ENCODE data around the gene FAM53B.

DNA sequence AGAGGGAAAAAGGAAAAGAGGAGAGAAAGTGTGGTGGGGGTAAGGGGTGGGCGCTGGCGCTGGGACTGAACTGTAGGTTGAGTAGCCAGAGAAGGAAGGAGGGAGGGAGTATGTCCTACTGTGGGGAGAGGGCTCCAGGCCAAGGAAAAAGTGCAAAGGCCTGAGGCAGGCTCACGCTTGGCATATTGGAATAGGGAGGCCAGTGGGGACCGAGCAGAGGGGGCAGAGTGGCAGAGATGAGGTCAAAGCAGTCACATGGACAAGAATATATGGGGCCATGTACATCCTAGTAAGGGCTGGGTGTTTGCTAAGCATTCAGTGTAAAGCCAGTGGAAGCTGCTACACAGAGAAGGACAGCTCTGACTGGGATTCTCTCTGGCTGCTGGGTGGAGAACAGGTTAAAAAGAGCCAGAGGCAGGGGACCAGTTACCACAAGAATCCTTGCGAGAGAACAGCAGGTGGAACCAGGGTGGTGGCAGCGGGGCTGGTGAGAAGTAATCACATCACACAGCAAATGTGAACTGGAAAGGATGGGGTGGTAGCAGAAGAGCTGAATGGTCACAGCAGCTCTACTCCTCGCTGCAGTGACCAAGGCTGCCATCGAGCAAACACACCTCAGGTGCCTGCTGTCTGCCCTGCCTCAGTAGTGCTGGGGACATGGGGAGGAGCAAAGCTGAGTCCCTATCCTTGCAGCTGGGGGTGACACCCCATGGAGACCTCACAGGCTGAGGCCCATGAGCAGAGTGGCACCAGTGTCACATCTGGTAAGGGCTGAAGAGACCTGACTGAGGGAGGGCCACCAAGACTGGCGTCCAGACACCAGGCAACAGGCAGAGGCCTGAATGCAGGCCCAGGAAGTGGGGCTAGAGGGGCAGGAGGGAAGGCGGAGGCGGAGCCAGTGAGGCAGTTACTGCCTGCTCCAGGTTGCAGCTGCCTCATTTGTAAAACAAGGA is 39.5 kb downstream of the FAM53B start:
- TF ChIP-seq, protein P1, sequence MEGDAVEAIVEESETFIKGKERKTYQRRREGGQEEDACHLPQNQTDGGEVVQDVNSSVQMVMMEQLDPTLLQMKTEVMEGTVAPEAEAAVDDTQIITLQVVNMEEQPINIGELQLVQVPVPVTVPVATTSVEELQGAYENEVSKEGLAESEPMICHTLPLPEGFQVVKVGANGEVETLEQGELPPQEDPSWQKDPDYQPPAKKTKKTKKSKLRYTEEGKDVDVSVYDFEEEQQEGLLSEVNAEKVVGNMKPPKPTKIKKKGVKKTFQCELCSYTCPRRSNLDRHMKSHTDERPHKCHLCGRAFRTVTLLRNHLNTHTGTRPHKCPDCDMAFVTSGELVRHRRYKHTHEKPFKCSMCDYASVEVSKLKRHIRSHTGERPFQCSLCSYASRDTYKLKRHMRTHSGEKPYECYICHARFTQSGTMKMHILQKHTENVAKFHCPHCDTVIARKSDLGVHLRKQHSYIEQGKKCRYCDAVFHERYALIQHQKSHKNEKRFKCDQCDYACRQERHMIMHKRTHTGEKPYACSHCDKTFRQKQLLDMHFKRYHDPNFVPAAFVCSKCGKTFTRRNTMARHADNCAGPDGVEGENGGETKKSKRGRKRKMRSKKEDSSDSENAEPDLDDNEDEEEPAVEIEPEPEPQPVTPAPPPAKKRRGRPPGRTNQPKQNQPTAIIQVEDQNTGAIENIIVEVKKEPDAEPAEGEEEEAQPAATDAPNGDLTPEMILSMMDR (IDR thresholded peaks at IDR 0.05): no peak
- no peak for TF ChIP-seq POLR2AphosphoS5 (IDR thresholded peaks at IDR 0.05)
